Keratinocyte (primary cell): ENCODE data around the gene CLBA1. TPM values are rescaled to one million over a fixed set of nuclear protein-coding genes. Genes with fewer than 3 reads are reported as not detected.

ENCODE experiments used
- DNase-seq: peaks from one replicate; pipeline ENCODE4 v3.0.0-alpha.2; 2011; ENCODE audit warnings: low read depth, missing footprints, low spot score
- FAIRE-seq: peaks from 2 replicates; lab custom pipeline; 2011; peaks lifted over from hg19 to GRCh38; lab: Jason Lieb, UNC
- H2AFZ ChIP-seq: 2 replicates; pipeline ENCODE4 v1.6.0; 2012; ENCODE audit warnings: low read length, control low read depth, inconsistent platforms; ENCODE audit not compliant: control insufficient read depth
- H3K27ac ChIP-seq: 2 replicates; pipeline ENCODE4 v1.5.1; 2011; ENCODE audit warnings: low read length; ENCODE audit not compliant: control insufficient read depth, insufficient read depth
- H3K27me3 ChIP-seq: 3 replicates; pipeline ENCODE4 v1.6.0; 2011; ENCODE audit warnings: low read length; ENCODE audit not compliant: control insufficient read depth, insufficient read depth; ENCODE audit errors: extremely low read depth
- H3K36me3 ChIP-seq, 2 experiments: 2 replicates in 1 of 2; 3 replicates in 1 of 2; pipeline ENCODE4 v1.5.1; 2011; ENCODE audit warnings: low read length in 2 of 2, mild to moderate bottlenecking in 1 of 2; ENCODE audit not compliant: control insufficient read depth in 2 of 2, insufficient read depth in 2 of 2; ENCODE audit errors: extremely low read depth in 1 of 2
- H3K4me1 ChIP-seq: 3 replicates; pipeline ENCODE4 v1.5.1; 2011; ENCODE audit warnings: low read length; ENCODE audit not compliant: control insufficient read depth, insufficient read depth; ENCODE audit errors: extremely low read depth
- H3K4me2 ChIP-seq: 3 replicates; pipeline ENCODE4 v1.6.0; 2011; ENCODE audit warnings: low read depth, low read length; ENCODE audit not compliant: control insufficient read depth, insufficient read depth; ENCODE audit errors: extremely low read depth
- H3K4me3 ChIP-seq, 3 experiments: fragments of 200-600 bp in 1 of 3; sonication (generic) in 1 of 3; 2 replicates in 2 of 3; 3 replicates in 1 of 3; pipeline ENCODE4 v1.5.1; 2011 to 2016; ENCODE audit warnings: low read length in 3 of 3, mild to moderate bottlenecking in 3 of 3, control low read depth in 2 of 3, inconsistent platforms in 1 of 3, low read depth in 1 of 3, mixed read lengths in 1 of 3, mixed run types in 1 of 3, moderate library complexity in 1 of 3; ENCODE audit not compliant: control insufficient read depth in 2 of 3, insufficient read depth in 2 of 3; ENCODE audit errors: extremely low read depth in 1 of 3
- H3K79me2 ChIP-seq: 2 replicates; pipeline ENCODE4 v1.6.0; 2012; ENCODE audit warnings: low read length; ENCODE audit not compliant: control insufficient read depth, insufficient read depth
- H3K9ac ChIP-seq: 3 replicates; pipeline ENCODE4 v1.6.0; 2011; ENCODE audit warnings: low read length; ENCODE audit not compliant: control insufficient read depth, insufficient read depth; ENCODE audit errors: extremely low read depth
- H3K9me1 ChIP-seq: 3 replicates; pipeline ENCODE4 v1.6.0; 2011; ENCODE audit warnings: low read length; ENCODE audit not compliant: control insufficient read depth, insufficient read depth; ENCODE audit errors: extremely low read depth
- H3K9me3 ChIP-seq: 2 replicates; pipeline ENCODE4 v1.5.1; 2012; ENCODE audit warnings: low read depth, low read length; ENCODE audit not compliant: control insufficient read depth
- H4K20me1 ChIP-seq: 3 replicates; pipeline ENCODE4 v1.6.0; 2011; ENCODE audit warnings: low read length; ENCODE audit not compliant: control insufficient read depth, insufficient read depth; ENCODE audit errors: extremely low read depth
- CTCF ChIP-seq, 3 experiments: IDR thresholded peaks in 1 of 3; conservative IDR thresholded peaks in 1 of 3; optimal IDR thresholded peaks in 1 of 3; 2 replicates in 2 of 3; 3 replicates in 1 of 3; pipeline versions ENCODE3 to v1.5.1; 2011; ENCODE audit warnings: low read length in 3 of 3, mild to moderate bottlenecking in 3 of 3, moderate library complexity in 2 of 3, control low read depth in 1 of 3, inconsistent platforms in 1 of 3; ENCODE audit not compliant: insufficient read depth in 2 of 3; ENCODE audit errors: extremely low read depth in 1 of 3
- EZH2 ChIP-seq: IDR thresholded peaks from one replicate; pipeline ENCODE4 v1.6.1; 2012; ENCODE audit warnings: inconsistent platforms, mild to moderate bottlenecking, low read length, moderate library complexity
- dilution Hi-C: fragments of 300-500 bp; cut with MboI; formaldehyde crosslinking; loops from one replicate; pipeline ENCODE4 v1.7.0; 2020; ENCODE audit warnings: low sequenced_read_pairs; ENCODE audit not compliant: extremely low pct_ligation_motif_present
- polyA plus RNA-seq, 5 experiments: library from polyadenylated mRNA; depleted of rRNA in 3 of 5; stranded (reverse) in 3 of 5; stranded (forward) in 1 of 5; unstranded in 1 of 5; fragments of >200 nt; gene quantifications; 1 replicate in 1 of 5; 2 replicates in 3 of 5; 3 replicates in 1 of 5; pipeline versions ENCODE4 v1.2.1 to v1.2.3, GENCODE V29; 2011 to 2012; ENCODE audit warnings: missing spikeins in 2 of 5, low read depth in 1 of 5, low replicate concordance in 1 of 5

Gene CLBA1
- polyA plus RNA-seq, 1 donor (not counting 4 experiments of a cell fraction or from before 2014, with no cell fraction given): 8.6 TPM

DNA sequence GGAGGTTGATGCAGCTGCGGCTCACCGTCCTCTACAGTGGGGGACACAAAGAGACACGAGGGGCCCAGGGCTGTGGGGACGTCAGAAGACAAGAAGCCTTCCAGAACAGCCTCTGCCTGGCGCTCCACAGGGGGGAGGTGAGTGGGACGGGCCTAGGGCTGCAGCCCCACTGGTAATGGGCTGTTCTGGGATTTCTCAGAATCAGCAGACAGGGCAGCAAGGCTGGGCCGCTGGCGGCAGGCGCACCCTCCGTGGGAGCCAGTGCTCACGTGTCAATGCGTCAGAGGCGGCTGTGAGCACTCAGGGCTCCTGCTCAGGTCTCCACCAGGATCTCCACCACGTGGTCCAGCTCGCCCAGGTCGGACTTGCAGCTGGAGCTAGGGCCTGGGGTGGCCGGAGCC, 25.3 kb downstream of the CLBA1 start:
- Histone ChIP-seq H3K79me2 (peaks cover 96% of the 10 kb centered on the region), H3K4me1 (peaks cover 29% of the 10 kb centered on the region), H2AFZ (no peak overlapping the region), H3K27ac (no peak overlapping the region), H3K9ac (no peak overlapping the region), H3K36me3 (peaks cover 24 to 30% of the 10 kb centered on the region in 2 experiments), H3K9me1 (no peaks in the 10 kb centered on the region), H3K27me3 (no peaks in the 10 kb centered on the region), H3K9me3 (no peaks in the 10 kb centered on the region), H3K4me3 (no peak overlapping the region), H3K4me2 (no peak overlapping the region), H4K20me1 (peaks cover 48% of the 10 kb centered on the region)
- TF ChIP-seq CTCF (optimal IDR thresholded peaks at IDR 0.05 in 1 of 3, IDR thresholded peaks at IDR 0.05 in 1 of 3, conservative IDR thresholded peaks at IDR 0.05 in 1 of 3; ENCODE audit: extremely low read depth in 1 of 3, insufficient read depth in 2 of 3, low read length in 3 of 3) (no peak), EZH2 (no peak)
- FAIRE-seq: no peak
- dilution Hi-C loops: no loop called here
- DNase-seq: no peak

DNA sequence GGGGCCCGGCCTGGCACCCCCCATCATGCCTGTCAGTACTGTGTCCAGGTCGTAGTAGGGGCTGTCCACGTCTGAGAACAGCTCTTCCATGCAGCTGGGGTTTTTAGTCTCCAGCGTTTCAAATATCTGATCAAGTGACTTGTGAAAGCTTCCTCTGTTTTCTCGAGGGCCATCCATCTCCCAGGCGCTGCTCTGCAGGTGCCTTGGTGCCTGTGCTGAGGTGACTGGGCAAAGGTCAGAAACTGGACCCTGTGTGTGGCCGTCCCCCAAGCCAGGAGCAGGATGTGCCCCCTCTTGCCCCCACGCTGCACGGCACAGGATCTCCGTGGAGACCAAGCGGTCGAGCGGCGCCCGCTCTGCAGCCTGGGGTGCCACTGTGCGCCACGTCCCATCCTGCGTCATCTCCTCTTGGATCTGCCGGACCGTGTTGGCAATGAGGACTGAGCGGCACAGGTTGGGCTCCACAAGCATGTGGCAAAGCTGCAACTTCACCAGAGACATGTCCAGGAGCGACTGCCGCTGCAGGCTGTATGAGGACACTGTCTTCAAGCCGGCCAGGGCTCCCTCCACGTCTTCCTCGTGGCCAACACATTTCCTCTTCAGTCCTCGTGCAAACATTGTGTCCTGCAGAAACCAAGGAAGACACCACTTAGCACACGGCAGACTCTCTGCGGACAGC, 25.9 kb downstream of the CLBA1 start:
- Histone ChIP-seq H3K9ac (no peak overlapping the region), H2AFZ (no peak overlapping the region), H3K4me1 (peaks cover 34% of the 10 kb centered on the region), H3K27me3 (no peaks in the 10 kb centered on the region), H3K79me2 (peaks cover 96% of the 10 kb centered on the region), H3K27ac (no peak overlapping the region), H4K20me1 (peaks cover 54% of the 10 kb centered on the region), H3K9me1 (peaks cover 3% of the 10 kb centered on the region), H3K4me2 (no peak overlapping the region), H3K36me3 (peaks cover 24 to 29% of the 10 kb centered on the region in 2 experiments), H3K4me3 (no peak overlapping the region), H3K9me3 (no peaks in the 10 kb centered on the region)
- DNase-seq (no peak), FAIRE-seq (no peak)
- TF ChIP-seq EZH2: no peak
- no peak for TF ChIP-seq CTCF (optimal IDR thresholded peaks at IDR 0.05 in 1 of 3, IDR thresholded peaks at IDR 0.05 in 1 of 3, conservative IDR thresholded peaks at IDR 0.05 in 1 of 3; ENCODE audit: extremely low read depth in 1 of 3, insufficient read depth in 2 of 3, low read length in 3 of 3)
- dilution Hi-C loops: no loop called here
